ENCODE data around the gene CRTAC1.

Gene CRTAC1

DNA sequence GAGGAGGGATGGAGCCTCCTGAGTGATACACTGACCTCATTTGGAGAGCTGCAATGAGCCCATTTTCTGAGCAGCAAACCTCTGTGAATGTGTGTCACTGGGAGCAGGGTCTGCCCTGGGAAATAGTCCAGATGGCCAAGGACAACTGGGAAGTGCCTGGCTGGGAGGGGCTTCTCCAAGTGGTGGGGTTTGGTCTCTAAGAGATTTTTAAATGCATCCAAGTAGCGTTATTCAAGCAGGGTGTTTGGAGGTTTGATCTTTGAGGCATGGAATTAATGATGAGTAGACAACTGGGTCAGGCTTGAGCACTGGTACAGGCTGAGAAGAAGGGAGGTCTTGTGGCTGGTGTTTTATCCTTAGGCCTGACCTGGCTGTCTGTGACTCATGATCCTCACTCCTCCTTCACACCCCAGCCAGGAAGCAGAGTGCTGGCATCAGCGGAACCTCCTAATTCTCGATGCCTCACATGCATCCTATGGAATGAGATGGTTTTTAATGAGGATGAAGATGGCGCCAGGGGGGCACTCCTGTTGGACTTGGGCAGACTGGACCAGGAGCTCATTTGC is 177.5 kb downstream of the CRTAC1 start:
- H3K27me3 ChIP-seq (ENCODE audit: insufficient read depth, poor library complexity, severe bottlenecking) = peaks cover 17% of the 10 kb centered on the region
- H3K27ac ChIP-seq (replicated peaks) = no peak overlapping the region
- TF ChIP-seq, protein P1, sequence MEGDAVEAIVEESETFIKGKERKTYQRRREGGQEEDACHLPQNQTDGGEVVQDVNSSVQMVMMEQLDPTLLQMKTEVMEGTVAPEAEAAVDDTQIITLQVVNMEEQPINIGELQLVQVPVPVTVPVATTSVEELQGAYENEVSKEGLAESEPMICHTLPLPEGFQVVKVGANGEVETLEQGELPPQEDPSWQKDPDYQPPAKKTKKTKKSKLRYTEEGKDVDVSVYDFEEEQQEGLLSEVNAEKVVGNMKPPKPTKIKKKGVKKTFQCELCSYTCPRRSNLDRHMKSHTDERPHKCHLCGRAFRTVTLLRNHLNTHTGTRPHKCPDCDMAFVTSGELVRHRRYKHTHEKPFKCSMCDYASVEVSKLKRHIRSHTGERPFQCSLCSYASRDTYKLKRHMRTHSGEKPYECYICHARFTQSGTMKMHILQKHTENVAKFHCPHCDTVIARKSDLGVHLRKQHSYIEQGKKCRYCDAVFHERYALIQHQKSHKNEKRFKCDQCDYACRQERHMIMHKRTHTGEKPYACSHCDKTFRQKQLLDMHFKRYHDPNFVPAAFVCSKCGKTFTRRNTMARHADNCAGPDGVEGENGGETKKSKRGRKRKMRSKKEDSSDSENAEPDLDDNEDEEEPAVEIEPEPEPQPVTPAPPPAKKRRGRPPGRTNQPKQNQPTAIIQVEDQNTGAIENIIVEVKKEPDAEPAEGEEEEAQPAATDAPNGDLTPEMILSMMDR (IDR thresholded peaks at IDR 0.05; ENCODE audit: insufficient read depth, low read length) = no peak
- TF ChIP-seq, protein P2, sequence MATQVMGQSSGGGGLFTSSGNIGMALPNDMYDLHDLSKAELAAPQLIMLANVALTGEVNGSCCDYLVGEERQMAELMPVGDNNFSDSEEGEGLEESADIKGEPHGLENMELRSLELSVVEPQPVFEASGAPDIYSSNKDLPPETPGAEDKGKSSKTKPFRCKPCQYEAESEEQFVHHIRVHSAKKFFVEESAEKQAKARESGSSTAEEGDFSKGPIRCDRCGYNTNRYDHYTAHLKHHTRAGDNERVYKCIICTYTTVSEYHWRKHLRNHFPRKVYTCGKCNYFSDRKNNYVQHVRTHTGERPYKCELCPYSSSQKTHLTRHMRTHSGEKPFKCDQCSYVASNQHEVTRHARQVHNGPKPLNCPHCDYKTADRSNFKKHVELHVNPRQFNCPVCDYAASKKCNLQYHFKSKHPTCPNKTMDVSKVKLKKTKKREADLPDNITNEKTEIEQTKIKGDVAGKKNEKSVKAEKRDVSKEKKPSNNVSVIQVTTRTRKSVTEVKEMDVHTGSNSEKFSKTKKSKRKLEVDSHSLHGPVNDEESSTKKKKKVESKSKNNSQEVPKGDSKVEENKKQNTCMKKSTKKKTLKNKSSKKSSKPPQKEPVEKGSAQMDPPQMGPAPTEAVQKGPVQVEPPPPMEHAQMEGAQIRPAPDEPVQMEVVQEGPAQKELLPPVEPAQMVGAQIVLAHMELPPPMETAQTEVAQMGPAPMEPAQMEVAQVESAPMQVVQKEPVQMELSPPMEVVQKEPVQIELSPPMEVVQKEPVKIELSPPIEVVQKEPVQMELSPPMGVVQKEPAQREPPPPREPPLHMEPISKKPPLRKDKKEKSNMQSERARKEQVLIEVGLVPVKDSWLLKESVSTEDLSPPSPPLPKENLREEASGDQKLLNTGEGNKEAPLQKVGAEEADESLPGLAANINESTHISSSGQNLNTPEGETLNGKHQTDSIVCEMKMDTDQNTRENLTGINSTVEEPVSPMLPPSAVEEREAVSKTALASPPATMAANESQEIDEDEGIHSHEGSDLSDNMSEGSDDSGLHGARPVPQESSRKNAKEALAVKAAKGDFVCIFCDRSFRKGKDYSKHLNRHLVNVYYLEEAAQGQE (IDR thresholded peaks at IDR 0.05; ENCODE audit: insufficient replicate concordance, low read depth) = no peak
- no peak for TF ChIP-seq POLR2AphosphoS5 (IDR thresholded peaks at IDR 0.05; ENCODE audit: low read depth)
- TF ChIP-seq GABPA (IDR thresholded peaks at IDR 0.05; ENCODE audit: low read depth) = no peak
- TF ChIP-seq SPI1 (IDR thresholded peaks at IDR 0.05; ENCODE audit: borderline replicate concordance, low read depth) = no peak
- no peak for DNase-seq (ENCODE audit: low read depth in 1 of 2, low spot score in 1 of 2)
- H3K4me3 ChIP-seq (replicated peaks; ENCODE audit: insufficient read depth, low read length) = no peak overlapping the region

DNA sequence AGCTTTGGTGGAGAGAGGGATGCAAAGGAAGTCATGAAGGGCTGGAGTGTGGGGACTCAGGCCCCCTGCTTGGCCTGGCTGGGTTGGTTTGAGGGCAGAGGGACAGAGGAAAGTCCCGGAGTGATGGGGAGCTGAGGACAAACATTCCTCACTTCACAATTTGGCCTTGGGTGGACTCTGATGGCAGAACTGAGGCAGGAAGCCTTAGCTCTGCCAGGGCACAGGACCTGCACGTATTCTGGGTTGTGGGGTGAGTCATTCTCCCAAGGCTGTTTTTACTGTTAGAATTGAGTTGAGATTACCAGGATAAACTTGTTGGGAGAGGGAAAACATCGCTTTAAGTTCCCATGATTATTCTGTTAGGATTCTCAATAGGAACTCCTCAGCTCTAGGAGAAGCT is 178.1 kb downstream of the CRTAC1 start:
- Histone ChIP-seq H3K27me3 (ENCODE audit: insufficient read depth, poor library complexity, severe bottlenecking) (peaks cover 18% of the 10 kb centered on the region), H3K4me3 (replicated peaks; ENCODE audit: insufficient read depth, low read length) (no peak overlapping the region), H3K27ac (replicated peaks) (no peak overlapping the region)
- TF ChIP-seq, protein P1 (IDR thresholded peaks at IDR 0.05; ENCODE audit: insufficient read depth, low read length) = no peak
- no peak for TF ChIP-seq SPI1 (IDR thresholded peaks at IDR 0.05; ENCODE audit: borderline replicate concordance, low read depth)
- no peak for TF ChIP-seq GABPA (IDR thresholded peaks at IDR 0.05; ENCODE audit: low read depth)
- TF ChIP-seq POLR2AphosphoS5 (IDR thresholded peaks at IDR 0.05; ENCODE audit: low read depth) = no peak
- TF ChIP-seq, protein P2 (IDR thresholded peaks at IDR 0.05; ENCODE audit: insufficient replicate concordance, low read depth) = no peak
- DNase-seq (ENCODE audit: low read depth in 1 of 2, low spot score in 1 of 2) = no peak

DNA sequence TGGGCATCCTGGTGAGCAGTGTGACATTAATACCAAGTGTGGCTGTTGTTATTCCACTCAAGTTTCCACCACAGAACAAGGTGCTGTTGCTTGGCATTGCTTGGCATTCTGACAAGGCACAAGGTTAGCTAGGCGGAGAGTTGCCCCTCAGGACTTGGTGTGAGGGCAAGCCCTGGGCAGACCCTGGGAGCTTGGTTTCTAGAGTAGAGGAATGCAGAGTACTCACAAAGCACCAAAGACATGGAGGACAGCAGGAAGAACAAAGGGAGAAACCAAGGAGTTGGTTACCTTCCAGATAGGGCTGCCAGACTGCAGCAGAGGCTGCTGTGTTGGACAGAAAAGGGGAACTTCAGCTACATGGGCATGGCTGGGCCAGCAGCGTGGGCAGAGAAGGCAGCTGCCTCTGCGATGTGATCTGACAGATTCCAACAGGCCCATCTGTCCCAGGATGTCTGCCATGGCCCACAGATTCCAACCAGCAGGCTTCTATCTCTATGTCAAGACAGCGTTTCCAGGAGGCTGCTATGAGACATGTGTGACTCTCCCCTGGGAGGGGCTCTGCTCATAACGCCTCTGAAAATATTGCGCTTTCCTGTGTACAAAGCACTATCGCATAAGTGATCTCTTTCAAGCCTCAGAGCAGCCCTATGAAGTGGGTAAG is 178.9 kb downstream of the CRTAC1 start:
- peak in 1 of 2 experiments; percentile 29 for DNase-seq (ENCODE audit: low read depth in 1 of 2, low spot score in 1 of 2)
- H3K27ac ChIP-seq (replicated peaks) = no peak overlapping the region
- H3K27me3 ChIP-seq (ENCODE audit: insufficient read depth, poor library complexity, severe bottlenecking) = peaks cover 20% of the 10 kb centered on the region
- H3K4me3 ChIP-seq (replicated peaks; ENCODE audit: insufficient read depth, low read length) = no peak overlapping the region
- TF ChIP-seq, protein P2 (IDR thresholded peaks at IDR 0.05; ENCODE audit: insufficient replicate concordance, low read depth) = peak; percentile 23
- no peak for TF ChIP-seq POLR2AphosphoS5 (IDR thresholded peaks at IDR 0.05; ENCODE audit: low read depth)

All from HL-60 (cell line).